Immature natural killer cell (primary cell): ENCODE results near the gene DSCAM. TPM values are rescaled to one million over a fixed set of nuclear protein-coding genes. Genes with fewer than 3 reads are reported as not detected.

Experiments
- DNase-seq, 3 donors: peaks; one replicate each; pipeline ENCODE4 v3.0.0; 2022; ENCODE audit warnings: mixed read lengths in 1 of 3
- H3K27ac Mint-ChIP-seq, 6 donors: one replicate each; pipeline ENCODE4 v1.8.0; 2020; ENCODE audit warnings: mixed read lengths in 6 of 6, mild to moderate bottlenecking in 5 of 6, inconsistent platforms in 4 of 6, moderate library complexity in 3 of 6
- H3K27me3 Mint-ChIP-seq, 3 donors: one replicate each; pipeline ENCODE4 v1.8.0; 2020 to 2021; ENCODE audit warnings: low read depth in 3 of 3, mild to moderate bottlenecking in 3 of 3, mixed read lengths in 3 of 3, moderate library complexity in 3 of 3, inconsistent platforms in 1 of 3
- H3K36me3 Mint-ChIP-seq, 3 donors: one replicate each; pipeline ENCODE4 v1.8.0; 2020; ENCODE audit warnings: mixed read lengths in 3 of 3, inconsistent platforms in 2 of 3, mild to moderate bottlenecking in 2 of 3
- H3K4me1 Mint-ChIP-seq, 2 donors: one replicate each; pipeline ENCODE4 v1.8.0; 2020; ENCODE audit warnings: inconsistent platforms in 2 of 2, mild to moderate bottlenecking in 2 of 2, mixed read lengths in 2 of 2, moderate library complexity in 1 of 2
- H3K4me3 Mint-ChIP-seq, 5 donors: one replicate each; pipeline ENCODE4 v1.8.0; 2020; ENCODE audit warnings: mild to moderate bottlenecking in 5 of 5, mixed read lengths in 5 of 5, inconsistent platforms in 3 of 5, moderate library complexity in 3 of 5
- H3K9me3 Mint-ChIP-seq, 6 donors: one replicate each; pipeline ENCODE4 v1.8.0; 2020; ENCODE audit warnings: mild to moderate bottlenecking in 6 of 6, mixed read lengths in 6 of 6, inconsistent platforms in 4 of 6, moderate library complexity in 3 of 6
- polyA plus RNA-seq, 3 donors: library from polyadenylated mRNA; unstranded; fragments of 300-500 nt; fragmentation: Illumina TruSeq; gene quantifications; one replicate each; pipeline ENCODE4 v1.2.3, GENCODE V29; 2021

Gene DSCAM
- polyA plus RNA-seq, 3 donors from 2014 or later = not detected

DNA sequence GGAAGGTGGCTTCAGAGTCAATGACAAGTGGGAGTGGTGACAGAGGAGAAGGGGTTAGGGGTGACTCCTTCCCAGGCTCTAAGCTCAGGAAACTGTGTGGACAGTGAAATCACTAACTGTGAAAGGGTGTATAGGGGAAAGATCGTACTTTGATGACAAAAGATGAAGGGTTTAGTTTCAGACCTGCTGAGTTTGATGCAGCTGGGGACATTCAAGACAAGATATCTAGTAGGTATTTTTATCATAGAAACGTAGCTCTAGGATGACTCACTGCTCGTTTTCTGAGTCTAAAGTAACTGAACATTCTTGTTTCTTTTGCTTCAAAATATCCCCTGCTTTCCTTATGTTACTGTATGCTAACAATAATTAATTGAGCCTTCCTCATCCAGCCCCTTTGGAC, 830.7 kb downstream of the DSCAM start:
- Mint-ChIP-seq H3K27ac (no peak overlapping the region), H3K4me1 (no peaks in the 10 kb centered on the region), H3K4me3 (no peak overlapping the region), H3K36me3 (peaks cover 0 to 4% (median 0%) of the 10 kb centered on the region in 3 donors), H3K27me3 (peaks cover 0 to 2% (median 2%) of the 10 kb centered on the region in 3 donors), H3K9me3 (peaks cover 0 to 11% (median 4%) of the 10 kb centered on the region in 6 donors)
- no peak for DNase-seq

DNA sequence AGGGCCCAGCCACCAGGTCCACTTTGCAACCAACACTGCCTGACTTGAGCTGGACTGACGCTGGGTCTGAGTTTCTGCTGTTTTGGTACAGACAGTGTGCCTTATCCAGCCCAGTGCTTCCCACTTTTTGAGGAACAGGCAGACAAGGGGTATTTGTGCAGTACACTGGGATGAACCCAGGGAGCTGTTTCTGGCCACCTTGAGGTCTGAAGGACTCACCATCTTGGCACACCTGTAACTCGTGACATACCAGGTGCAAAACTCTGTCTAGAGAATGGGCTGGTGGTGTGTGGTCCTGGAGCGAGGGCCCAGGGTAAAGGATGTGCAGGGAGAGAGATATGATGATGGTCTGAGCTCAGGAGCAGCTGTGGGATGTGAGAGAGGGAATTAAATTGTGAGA, 831.1 kb downstream of the DSCAM start:
- DNase-seq = no peak
- no peak overlapping the region for H3K4me3 Mint-ChIP-seq
- H3K27ac Mint-ChIP-seq = no peak overlapping the region
- no peaks in the 10 kb centered on the region for H3K4me1 Mint-ChIP-seq
- peaks cover 0 to 4% (median 0%) of the 10 kb centered on the region in 3 donors for H3K36me3 Mint-ChIP-seq
- peaks cover 0 to 4% (median 2%) of the 10 kb centered on the region in 3 donors for H3K27me3 Mint-ChIP-seq
- peaks cover 0 to 11% (median 4%) of the 10 kb centered on the region in 6 donors for H3K9me3 Mint-ChIP-seq

DNA sequence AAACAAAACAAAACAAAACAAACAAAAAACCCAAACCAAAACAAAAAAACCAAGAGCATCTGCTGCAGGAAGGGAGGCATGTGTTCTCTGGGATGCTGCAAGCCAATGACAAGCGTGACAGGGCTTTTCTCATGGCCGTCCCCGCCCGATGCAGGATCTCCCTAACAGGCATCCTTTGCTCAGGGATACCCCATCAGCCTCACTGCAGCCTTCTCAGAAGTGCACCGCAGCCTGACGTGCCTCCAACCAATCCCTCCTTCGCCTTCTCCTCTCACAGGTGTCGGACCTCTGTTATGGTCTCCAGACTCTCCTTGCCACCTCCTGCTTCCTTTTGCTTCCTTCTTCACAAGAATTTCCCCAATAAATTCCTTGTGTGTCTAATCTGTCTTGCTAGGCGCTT, 832.6 kb downstream of the DSCAM start:
- peaks cover 0 to 9% (median 3%) of the 10 kb centered on the region in 6 donors for H3K9me3 Mint-ChIP-seq
- no peak overlapping the region for H3K4me3 Mint-ChIP-seq
- H3K4me1 Mint-ChIP-seq = no peaks in the 10 kb centered on the region
- H3K27me3 Mint-ChIP-seq = peaks cover 0 to 4% (median 2%) of the 10 kb centered on the region in 3 donors
- DNase-seq = no peak
- H3K27ac Mint-ChIP-seq = no peak overlapping the region
- peaks cover 0 to 4% (median 0%) of the 10 kb centered on the region in 3 donors for H3K36me3 Mint-ChIP-seq

DNA sequence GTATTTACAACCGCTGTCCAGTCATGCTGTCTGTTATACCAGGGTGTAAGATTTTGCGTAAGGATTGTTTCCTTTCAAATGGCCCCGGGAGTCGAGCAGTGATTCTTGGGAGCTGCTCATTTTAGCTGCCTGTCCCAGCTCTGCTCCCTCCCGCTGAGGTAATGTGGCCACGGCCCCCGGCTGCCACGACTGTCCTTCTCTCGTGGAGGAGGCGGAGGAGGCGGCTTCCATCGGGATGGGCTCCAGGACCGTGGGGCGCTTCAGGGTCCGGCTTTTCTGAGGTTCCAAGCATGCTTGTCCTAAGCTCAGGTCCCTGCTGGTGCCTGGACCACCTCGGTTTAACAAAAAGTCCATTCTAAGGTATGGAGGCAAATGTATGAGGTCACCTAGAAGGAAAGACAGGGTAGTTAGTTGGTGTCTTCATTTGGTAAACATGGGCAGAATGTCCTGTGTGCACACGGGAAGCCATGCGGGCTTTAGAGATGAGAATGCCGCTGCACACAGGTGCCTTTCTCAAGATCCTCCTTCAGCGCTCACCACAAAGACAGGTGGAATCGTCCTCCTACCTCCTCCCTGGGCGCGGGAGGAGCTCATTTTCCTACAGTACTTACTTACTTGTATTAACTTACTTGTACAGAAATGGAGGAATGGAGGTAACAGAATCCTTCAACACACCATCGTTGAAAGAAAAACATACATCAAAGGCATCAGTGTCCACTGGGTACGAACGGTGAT, 833.8 kb downstream of the DSCAM start:
- no peak overlapping the region for H3K4me3 Mint-ChIP-seq
- H3K27me3 Mint-ChIP-seq = peaks cover 0 to 4% (median 2%) of the 10 kb centered on the region in 3 donors
- H3K27ac Mint-ChIP-seq = no peak overlapping the region
- no peak for DNase-seq
- H3K9me3 Mint-ChIP-seq = peaks cover 0 to 9% (median 3%) of the 10 kb centered on the region in 6 donors
- H3K4me1 Mint-ChIP-seq = no peaks in the 10 kb centered on the region
- peaks cover 0 to 4% (median 0%) of the 10 kb centered on the region in 3 donors for H3K36me3 Mint-ChIP-seq

DNA sequence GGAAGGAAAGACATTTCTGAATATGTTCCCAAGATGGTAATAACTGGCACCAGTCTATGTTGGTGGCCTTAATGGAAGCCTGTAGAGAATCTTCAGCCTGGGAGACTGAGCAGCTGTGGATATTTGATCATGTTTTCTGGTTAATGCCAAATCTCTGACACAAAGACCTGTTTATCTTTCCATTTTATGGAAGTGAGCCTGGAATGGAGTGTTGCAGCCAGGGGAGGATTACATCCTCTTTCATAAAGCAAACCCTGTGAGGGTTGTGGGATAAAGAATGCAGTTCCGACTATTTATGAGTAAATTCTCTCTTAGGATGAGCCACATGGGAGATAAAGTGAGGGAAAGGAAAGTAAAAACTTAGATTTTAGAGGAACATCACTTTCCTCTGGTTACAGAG, 835.6 kb downstream of the DSCAM start:
- no peak for DNase-seq
- Mint-ChIP-seq H3K4me3 (no peak overlapping the region), H3K27me3 (peaks cover 0 to 4% (median 2%) of the 10 kb centered on the region in 3 donors), H3K9me3 (peaks cover 0 to 7% (median 1%) of the 10 kb centered on the region in 6 donors), H3K4me1 (no peaks in the 10 kb centered on the region), H3K36me3 (peaks cover 0 to 4% (median 0%) of the 10 kb centered on the region in 3 donors), H3K27ac (no peak overlapping the region)

GRCh38 chr21:40002978-40003377, 844.0 kb downstream of the DSCAM start:
- H3K4me3 Mint-ChIP-seq = no peak overlapping the region
- H3K4me1 Mint-ChIP-seq = no peaks in the 10 kb centered on the region
- H3K27ac Mint-ChIP-seq = no peak overlapping the region
- no peaks in the 10 kb centered on the region for H3K27me3 Mint-ChIP-seq
- DNase-seq = no peak
- peaks cover 0 to 6% (median 4%) of the 10 kb centered on the region in 6 donors for H3K9me3 Mint-ChIP-seq
- no peaks in the 10 kb centered on the region for H3K36me3 Mint-ChIP-seq

- Mint-ChIP-seq H3K4me3 (no peak overlapping the region), H3K9me3 (peaks cover 0 to 14% (median 0%) of the 10 kb centered on the region in 6 donors), H3K36me3 (no peaks in the 10 kb centered on the region), H3K27ac (no peak overlapping the region), H3K27me3 (no peaks in the 10 kb centered on the region), H3K4me1 (no peaks in the 10 kb centered on the region)
- no peak for DNase-seq
Observed at GRCh38 chr21:39984286-39984991, 862.5 kb downstream of the DSCAM start.

DNA sequence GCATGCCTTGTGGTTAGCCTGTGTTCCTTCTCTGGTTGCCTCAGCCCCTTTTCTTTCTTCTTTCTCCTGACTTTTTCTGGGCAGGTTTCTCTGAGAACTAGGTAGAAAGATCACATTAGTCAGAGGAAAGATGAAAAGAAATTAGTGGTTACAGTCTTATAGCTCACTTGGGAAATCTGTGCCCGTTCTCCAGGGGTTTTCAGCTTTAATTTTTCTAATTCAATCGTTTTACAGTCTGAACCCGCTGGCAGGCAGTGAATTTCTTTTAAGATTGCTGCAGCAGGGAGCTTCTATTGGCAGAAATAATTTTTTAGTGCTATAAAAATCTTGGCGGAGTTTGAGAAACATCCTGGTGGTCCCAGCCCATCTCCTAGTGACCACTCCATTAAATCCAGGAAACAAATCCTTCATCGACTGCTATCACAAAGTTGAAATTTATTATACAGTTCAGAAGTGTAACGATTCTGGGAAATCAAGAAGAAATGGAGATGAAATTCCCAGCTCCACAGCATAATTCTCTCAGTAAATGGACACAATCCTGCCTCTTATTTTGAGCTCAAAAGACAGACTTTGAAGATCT, 866.6 kb downstream of the DSCAM start:
- no peak overlapping the region for H3K27ac Mint-ChIP-seq
- no peak overlapping the region for H3K4me3 Mint-ChIP-seq
- H3K4me1 Mint-ChIP-seq = no peaks in the 10 kb centered on the region
- DNase-seq = no peak
- H3K27me3 Mint-ChIP-seq = peaks cover 0 to 3% (median 0%) of the 10 kb centered on the region in 3 donors
- H3K9me3 Mint-ChIP-seq = peaks cover 0 to 11% (median 4%) of the 10 kb centered on the region in 6 donors
- H3K36me3 Mint-ChIP-seq = no peaks in the 10 kb centered on the region

- no peak for DNase-seq
- Mint-ChIP-seq H3K27ac (no peak overlapping the region), H3K9me3 (peaks cover 0 to 6% (median 4%) of the 10 kb centered on the region in 6 donors), H3K27me3 (peaks cover 0 to 3% (median 0%) of the 10 kb centered on the region in 3 donors), H3K36me3 (no peaks in the 10 kb centered on the region), H3K4me1 (no peaks in the 10 kb centered on the region), H3K4me3 (no peak overlapping the region)
Observed at GRCh38 chr21:39979321-39979720, 867.6 kb downstream of the DSCAM start.

- no peak overlapping the region for H3K27ac Mint-ChIP-seq
- peaks cover 0 to 3% (median 2%) of the 10 kb centered on the region in 3 donors for H3K27me3 Mint-ChIP-seq
- no peak overlapping the region for H3K4me3 Mint-ChIP-seq
- DNase-seq = no peak
- no peaks in the 10 kb centered on the region for H3K36me3 Mint-ChIP-seq
- H3K4me1 Mint-ChIP-seq = no peaks in the 10 kb centered on the region
- peaks cover 0 to 10% (median 4%) of the 10 kb centered on the region in 6 donors for H3K9me3 Mint-ChIP-seq
Observed at GRCh38 chr21:39976800-39977199, 870.2 kb downstream of the DSCAM start.

- Mint-ChIP-seq H3K4me3 (no peak overlapping the region), H3K36me3 (peaks cover 0 to under 1% (median 0%) of the 10 kb centered on the region in 3 donors), H3K4me1 (no peaks in the 10 kb centered on the region), H3K9me3 (peaks cover 0 to 18% (median 4%) of the 10 kb centered on the region in 6 donors), H3K27ac (no peak overlapping the region), H3K27me3 (peaks cover 0 to 3% (median 2%) of the 10 kb centered on the region in 3 donors)
- DNase-seq = no peak
Observed at GRCh38 chr21:39972976-39973770, 873.8 kb downstream of the DSCAM start.

DNA sequence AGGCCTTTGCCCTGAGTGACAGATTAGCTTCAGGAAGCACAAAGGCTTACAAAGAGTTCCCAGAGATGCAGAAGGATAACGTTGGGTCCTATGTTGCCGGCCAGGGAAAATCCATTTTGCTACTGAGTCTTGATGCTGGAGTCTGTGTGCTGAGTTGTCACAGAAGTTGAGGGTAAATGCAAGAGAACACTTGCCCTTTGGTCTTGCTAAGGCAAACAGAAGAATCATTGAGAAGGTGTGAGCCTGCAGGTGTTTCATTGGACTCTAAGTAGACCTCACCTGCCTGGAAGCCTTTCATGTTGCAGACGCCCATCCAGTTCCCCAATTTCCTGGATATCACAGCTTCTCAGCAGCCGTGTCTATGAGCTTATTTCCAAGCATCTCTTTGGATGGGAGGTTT, 874.5 kb downstream of the DSCAM start:
- Mint-ChIP-seq H3K9me3 (peaks cover 0 to 23% (median 6%) of the 10 kb centered on the region in 6 donors), H3K4me1 (no peaks in the 10 kb centered on the region), H3K4me3 (no peak overlapping the region), H3K27ac (no peak overlapping the region), H3K36me3 (peaks cover 0 to 3% (median 0%) of the 10 kb centered on the region in 3 donors), H3K27me3 (peaks cover 0 to 3% (median 2%) of the 10 kb centered on the region in 3 donors)
- no peak for DNase-seq

DNA sequence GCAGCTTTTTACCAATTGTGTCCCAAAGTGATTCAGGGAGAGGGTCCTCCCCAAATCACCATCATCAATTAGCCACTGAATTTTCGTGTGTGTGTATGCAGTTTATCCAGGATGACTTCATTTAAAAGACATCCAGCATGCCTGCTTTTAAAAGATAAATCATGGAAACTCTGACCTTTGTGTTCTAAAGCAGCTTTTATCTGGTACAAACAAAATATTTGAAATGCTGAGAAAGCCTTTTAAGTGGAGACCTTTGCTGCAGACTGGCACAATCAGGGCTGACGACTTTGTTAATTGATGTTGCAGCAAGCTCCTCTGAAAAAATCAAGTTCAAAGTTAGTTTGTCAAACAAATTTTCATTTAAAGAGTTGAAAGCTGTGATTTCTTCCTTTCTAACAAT, 875.0 kb downstream of the DSCAM start:
- no peak overlapping the region for H3K27ac Mint-ChIP-seq
- no peak for DNase-seq
- peaks cover 0 to 28% (median 9%) of the 10 kb centered on the region in 6 donors for H3K9me3 Mint-ChIP-seq
- no peak overlapping the region for H3K4me3 Mint-ChIP-seq
- peaks cover 0 to 3% (median 0%) of the 10 kb centered on the region in 3 donors for H3K36me3 Mint-ChIP-seq
- no peaks in the 10 kb centered on the region for H3K4me1 Mint-ChIP-seq
- H3K27me3 Mint-ChIP-seq = peaks cover 0 to 3% (median 2%) of the 10 kb centered on the region in 3 donors
